Mammary epithelial cell (primary cell): ENCODE data around the gene KCNAB2.

ENCODE experiments used
- EZH2 ChIP-seq: IDR thresholded peaks from 2 replicates; pipeline ENCODE4 v1.6.1; 2012; ENCODE audit warnings: low read length, inconsistent platforms, borderline replicate concordance
- TF ChIP-seq, protein P1 (sequence below), 2 donors: IDR thresholded peaks in 1 of 2; conservative IDR thresholded peaks in 1 of 2; 2 replicates each; pipeline ENCODE4 v1.5.1; 2011 to 2012; ENCODE audit warnings: inconsistent platforms in 2 of 2, low read length in 2 of 2, mild to moderate bottlenecking in 2 of 2, control low read depth in 1 of 2, low read depth in 1 of 2; ENCODE audit not compliant: insufficient read depth in 1 of 2; ENCODE audit errors: extremely low read depth in 1 of 2

DNA sequence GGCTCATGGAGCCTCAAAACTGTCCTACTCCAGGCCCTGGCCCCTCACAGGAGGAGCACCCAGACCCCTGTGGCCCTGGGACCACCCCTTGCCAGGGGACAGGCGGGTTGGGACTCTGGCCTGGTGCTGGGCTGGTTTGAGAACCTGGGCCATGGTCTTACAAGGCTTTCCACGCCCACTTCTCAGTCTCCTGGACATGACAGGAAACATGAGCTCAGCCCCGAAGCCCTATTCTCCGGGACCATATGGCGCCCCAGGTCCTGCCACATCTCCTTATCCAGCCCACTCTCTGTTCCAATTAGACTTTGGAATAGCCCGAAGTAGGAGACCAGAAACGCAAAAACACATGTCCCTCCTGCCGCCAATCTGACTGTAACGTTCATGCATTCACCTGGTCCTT is 47.9 kb downstream of the KCNAB2 start:
- TF ChIP-seq, protein P1, sequence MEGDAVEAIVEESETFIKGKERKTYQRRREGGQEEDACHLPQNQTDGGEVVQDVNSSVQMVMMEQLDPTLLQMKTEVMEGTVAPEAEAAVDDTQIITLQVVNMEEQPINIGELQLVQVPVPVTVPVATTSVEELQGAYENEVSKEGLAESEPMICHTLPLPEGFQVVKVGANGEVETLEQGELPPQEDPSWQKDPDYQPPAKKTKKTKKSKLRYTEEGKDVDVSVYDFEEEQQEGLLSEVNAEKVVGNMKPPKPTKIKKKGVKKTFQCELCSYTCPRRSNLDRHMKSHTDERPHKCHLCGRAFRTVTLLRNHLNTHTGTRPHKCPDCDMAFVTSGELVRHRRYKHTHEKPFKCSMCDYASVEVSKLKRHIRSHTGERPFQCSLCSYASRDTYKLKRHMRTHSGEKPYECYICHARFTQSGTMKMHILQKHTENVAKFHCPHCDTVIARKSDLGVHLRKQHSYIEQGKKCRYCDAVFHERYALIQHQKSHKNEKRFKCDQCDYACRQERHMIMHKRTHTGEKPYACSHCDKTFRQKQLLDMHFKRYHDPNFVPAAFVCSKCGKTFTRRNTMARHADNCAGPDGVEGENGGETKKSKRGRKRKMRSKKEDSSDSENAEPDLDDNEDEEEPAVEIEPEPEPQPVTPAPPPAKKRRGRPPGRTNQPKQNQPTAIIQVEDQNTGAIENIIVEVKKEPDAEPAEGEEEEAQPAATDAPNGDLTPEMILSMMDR (conservative IDR thresholded peaks at IDR 0.05 in 1 of 2, IDR thresholded peaks at IDR 0.05 in 1 of 2; ENCODE audit: extremely low read depth in 1 of 2, insufficient read depth in 1 of 2, low read depth in 1 of 2, low read length in 2 of 2) = no peak
- TF ChIP-seq EZH2 = no peak
